OCI-LY1 (cell line): ENCODE results near the gene COPS3.

Experiments used
- H2AFZ ChIP-seq: fragments of 200-600 bp; sonication (generic), shearing (Covaris generic); 2 replicates; pipeline ENCODE4 v1.6.0; 2014; ENCODE audit warnings: antibody characterized with exemption, mild to moderate bottlenecking, low read length
- H3F3A ChIP-seq: fragments of 200-600 bp; sonication (generic), shearing (Covaris generic); 2 replicates; pipeline ENCODE4 v1.6.0; 2014; ENCODE audit warnings: mild to moderate bottlenecking, antibody characterized with exemption, low read length, moderate library complexity; ENCODE audit not compliant: insufficient read depth
- H3K27ac ChIP-seq: fragments of 200-600 bp; sonication (generic); 2 replicates; pipeline ENCODE4 v1.5.1; 2014; ENCODE audit warnings: low read length, mixed run types, mild to moderate bottlenecking, low read depth; ENCODE audit not compliant: poor library complexity, severe bottlenecking
- H3K27me3 ChIP-seq: fragments of 200-600 bp; sonication (generic); 2 replicates; pipeline ENCODE4 v1.6.0; 2014; ENCODE audit warnings: antibody characterized with exemption, mild to moderate bottlenecking, low read length, moderate library complexity; ENCODE audit not compliant: insufficient read depth
- H3K36me3 ChIP-seq: fragments of 200-600 bp; sonication (generic); 2 replicates; pipeline ENCODE4 v1.6.1; 2014; ENCODE audit warnings: mild to moderate bottlenecking, antibody characterized with exemption, low read length, moderate library complexity, mixed read lengths; ENCODE audit not compliant: insufficient read depth
- H3K4me1 ChIP-seq: fragments of 200-600 bp; sonication (generic); 2 replicates; pipeline ENCODE4 v1.5.1; 2014; ENCODE audit warnings: mild to moderate bottlenecking, low read length, moderate library complexity; ENCODE audit not compliant: insufficient read depth, severe bottlenecking
- H3K4me2 ChIP-seq: fragments of 200-600 bp; sonication (generic), shearing (Covaris generic); 2 replicates; pipeline ENCODE4 v1.6.1; 2014; ENCODE audit warnings: low read length
- H3K4me3 ChIP-seq: fragments of 200-600 bp; sonication (generic); 2 replicates; pipeline ENCODE4 v1.5.1; 2014; ENCODE audit warnings: low read length, low read depth, mild to moderate bottlenecking, mixed read lengths; ENCODE audit not compliant: poor library complexity, severe bottlenecking
- H3K79me2 ChIP-seq: fragments of 200-600 bp; shearing (Covaris generic); 2 replicates; pipeline ENCODE4 v1.6.1; 2016; ENCODE audit warnings: mixed run types, low read length, mixed read lengths; ENCODE audit not compliant: insufficient read depth
- H3K9ac ChIP-seq: fragments of 200-600 bp; sonication (generic), shearing (Covaris generic); 2 replicates; pipeline ENCODE4 v1.6.1; 2014; ENCODE audit warnings: mild to moderate bottlenecking, low read length, mixed read lengths
- H3K9me2 ChIP-seq: fragments of 200-600 bp; sonication (generic), shearing (Covaris generic); 2 replicates; pipeline ENCODE4 v1.6.1; 2014; ENCODE audit warnings: low read depth, mild to moderate bottlenecking, low read length, mixed read lengths
- H3K9me3 ChIP-seq: fragments of 200-600 bp; shearing (Covaris generic); 2 replicates; pipeline ENCODE4 v1.6.1; 2014; ENCODE audit warnings: low read length, mixed read lengths
- H4K20me1 ChIP-seq: fragments of 200-600 bp; sonication (generic), shearing (Covaris generic); 2 replicates; pipeline ENCODE4 v1.6.0; 2016; ENCODE audit warnings: mild to moderate bottlenecking, low read length; ENCODE audit not compliant: insufficient read depth
- EZH2 ChIP-seq: fragments of 200-600 bp; sonication (generic), shearing (Covaris generic); IDR thresholded peaks from 2 replicates; pipeline ENCODE4 v1.8.0; 2017; ENCODE audit warnings: borderline replicate concordance, mixed run types, mild to moderate bottlenecking, antibody characterized with exemption, low read length, moderate library complexity, mixed read lengths
- TF ChIP-seq, protein P1 (sequence below): fragments of 200-600 bp; sonication (generic), shearing (Covaris generic); IDR thresholded peaks from 2 replicates; pipeline ENCODE4 v1.5.1; 2017; ENCODE audit warnings: mild to moderate bottlenecking, antibody characterized with exemption, low read length, moderate library complexity, mixed read lengths

The COPS3 gene

DNA sequence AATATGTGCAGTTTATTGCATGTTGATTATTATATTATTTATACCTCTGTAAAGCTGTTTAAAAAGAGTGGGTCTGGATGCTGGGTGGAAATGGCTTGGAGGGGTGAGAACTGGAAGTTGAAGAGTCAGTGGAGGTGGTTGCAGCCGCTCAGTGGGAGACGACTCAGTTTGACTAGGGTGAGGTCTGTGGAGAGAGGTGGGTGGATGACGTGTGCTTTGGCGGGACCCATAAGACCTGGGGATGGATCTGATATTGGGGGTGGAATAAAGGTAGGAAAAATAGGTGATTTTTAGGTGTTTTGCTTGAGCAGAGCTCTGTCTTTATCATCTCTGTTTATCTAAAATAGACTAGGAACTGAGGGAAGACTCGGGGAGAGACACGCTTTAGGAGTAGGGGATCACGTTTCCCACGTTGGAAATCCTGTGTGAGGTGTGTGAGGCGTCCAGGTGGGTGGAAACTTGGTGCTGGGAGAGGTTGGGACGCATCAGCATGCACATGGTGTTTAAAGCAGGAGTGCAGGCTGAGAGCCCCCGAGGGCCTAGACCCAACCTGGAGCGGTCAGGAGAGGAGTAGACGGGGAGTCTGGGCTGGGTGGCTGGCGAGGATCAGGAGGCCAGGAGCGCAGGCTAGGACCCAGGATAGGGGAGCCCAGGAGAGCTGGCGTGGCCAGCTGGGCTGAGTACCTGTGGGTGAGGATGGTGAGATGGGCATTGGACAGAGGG, 39.3 kb upstream of the COPS3 start:
- Histone ChIP-seq H3K9me2 (no peaks in the 10 kb centered on the region), H3K79me2 (no peaks in the 10 kb centered on the region), H3K9ac (no peak overlapping the region), H4K20me1 (no peaks in the 10 kb centered on the region), H3K4me3 (no peak overlapping the region), H3F3A (no peaks in the 10 kb centered on the region), H3K27ac (no peak overlapping the region), H2AFZ (no peak overlapping the region), H3K4me1 (no peaks in the 10 kb centered on the region), H3K36me3 (peaks cover 8% of the 10 kb centered on the region; the same call in 1 of the 2 replicates), H3K4me2 (no peak overlapping the region), H3K9me3 (no peaks in the 10 kb centered on the region), H3K27me3 (no peaks in the 10 kb centered on the region)
- TF ChIP-seq EZH2: no peak
- TF ChIP-seq, protein P1, sequence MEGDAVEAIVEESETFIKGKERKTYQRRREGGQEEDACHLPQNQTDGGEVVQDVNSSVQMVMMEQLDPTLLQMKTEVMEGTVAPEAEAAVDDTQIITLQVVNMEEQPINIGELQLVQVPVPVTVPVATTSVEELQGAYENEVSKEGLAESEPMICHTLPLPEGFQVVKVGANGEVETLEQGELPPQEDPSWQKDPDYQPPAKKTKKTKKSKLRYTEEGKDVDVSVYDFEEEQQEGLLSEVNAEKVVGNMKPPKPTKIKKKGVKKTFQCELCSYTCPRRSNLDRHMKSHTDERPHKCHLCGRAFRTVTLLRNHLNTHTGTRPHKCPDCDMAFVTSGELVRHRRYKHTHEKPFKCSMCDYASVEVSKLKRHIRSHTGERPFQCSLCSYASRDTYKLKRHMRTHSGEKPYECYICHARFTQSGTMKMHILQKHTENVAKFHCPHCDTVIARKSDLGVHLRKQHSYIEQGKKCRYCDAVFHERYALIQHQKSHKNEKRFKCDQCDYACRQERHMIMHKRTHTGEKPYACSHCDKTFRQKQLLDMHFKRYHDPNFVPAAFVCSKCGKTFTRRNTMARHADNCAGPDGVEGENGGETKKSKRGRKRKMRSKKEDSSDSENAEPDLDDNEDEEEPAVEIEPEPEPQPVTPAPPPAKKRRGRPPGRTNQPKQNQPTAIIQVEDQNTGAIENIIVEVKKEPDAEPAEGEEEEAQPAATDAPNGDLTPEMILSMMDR: no peak

DNA sequence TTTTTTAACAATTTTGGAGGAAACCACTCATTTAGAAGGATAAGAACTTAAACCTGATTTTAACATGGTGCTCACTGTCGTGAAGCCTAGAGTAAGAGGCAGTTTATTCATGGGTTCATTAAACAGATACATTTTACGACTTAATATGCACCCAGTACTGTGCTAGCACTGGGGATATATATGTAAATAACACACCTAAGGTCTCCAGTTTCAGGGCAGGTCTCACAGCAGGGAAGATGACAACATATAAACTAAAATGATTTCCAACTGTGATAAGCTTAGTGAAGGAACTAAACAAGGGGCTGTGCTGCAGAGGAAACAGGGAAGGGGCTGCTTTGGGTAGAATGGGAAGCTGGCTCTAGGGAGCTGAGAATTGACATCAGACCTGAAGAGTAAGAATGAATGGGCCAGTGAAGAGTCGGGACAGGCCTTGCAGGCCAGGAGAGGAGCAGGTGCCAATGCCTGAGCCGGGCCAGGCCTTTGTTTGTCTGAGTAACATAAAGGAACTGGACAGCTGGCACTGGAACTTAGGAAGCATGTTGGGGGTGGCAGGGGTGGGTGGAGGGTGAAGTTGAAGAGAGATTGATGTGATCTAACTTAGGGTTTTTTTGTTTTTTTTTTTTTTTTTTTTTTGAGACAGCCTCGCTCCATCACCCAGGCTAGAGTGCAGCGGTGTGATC, 34.2 kb upstream of the COPS3 start:
- Histone ChIP-seq H3K9me2 (no peaks in the 10 kb centered on the region), H4K20me1 (no peaks in the 10 kb centered on the region), H3K27me3 (no peaks in the 10 kb centered on the region), H3F3A (no peaks in the 10 kb centered on the region), H3K4me2 (no peak overlapping the region), H3K4me3 (no peak overlapping the region), H3K9ac (no peak overlapping the region), H3K79me2 (no peaks in the 10 kb centered on the region), H3K4me1 (peaks cover 4% of the 10 kb centered on the region), H3K27ac (no peak overlapping the region), H3K9me3 (peaks cover 3% of the 10 kb centered on the region; the same call in 1 of the 2 replicates), H3K36me3 (peaks cover 22% of the 10 kb centered on the region), H2AFZ (no peak overlapping the region)
- TF ChIP-seq, protein P1: no peak

DNA sequence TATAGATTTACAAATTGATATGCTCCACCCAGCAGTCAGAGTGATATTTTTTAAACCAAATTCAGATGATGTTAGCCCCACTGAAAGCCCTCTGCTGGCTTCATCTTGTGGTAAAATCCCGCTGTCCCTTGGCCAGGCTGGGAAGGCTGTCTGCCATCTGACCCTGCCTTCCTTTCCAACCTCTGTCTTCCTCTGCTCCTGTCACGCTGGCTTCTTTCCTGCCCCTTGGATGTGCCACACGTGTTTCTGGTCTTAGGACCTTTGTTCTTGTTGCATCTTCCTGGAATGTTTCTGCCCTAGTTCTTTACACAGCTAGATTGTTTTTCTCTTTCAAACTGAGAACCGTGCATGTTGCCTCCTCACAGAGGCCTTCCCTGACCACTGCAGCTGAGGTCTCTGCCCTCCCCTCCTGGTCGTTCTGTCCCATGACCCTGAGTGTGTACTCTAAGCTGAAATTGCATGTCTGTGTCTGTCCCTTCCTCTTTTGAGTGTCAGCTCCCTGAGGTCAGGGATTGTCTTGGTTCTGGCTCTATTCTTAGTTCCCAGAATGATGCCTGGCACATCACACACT, 33.5 kb upstream of the COPS3 start:
- Histone ChIP-seq H4K20me1 (no peaks in the 10 kb centered on the region), H3K4me2 (no peak overlapping the region), H3F3A (no peaks in the 10 kb centered on the region), H3K9me3 (peaks cover 3% of the 10 kb centered on the region; the same call in 1 of the 2 replicates), H3K9ac (no peak overlapping the region), H3K27me3 (no peaks in the 10 kb centered on the region), H3K4me1 (peaks cover 4% of the 10 kb centered on the region), H2AFZ (no peak overlapping the region), H3K36me3 (peaks cover 24% of the 10 kb centered on the region), H3K79me2 (no peaks in the 10 kb centered on the region), H3K27ac (no peak overlapping the region), H3K9me2 (no peaks in the 10 kb centered on the region), H3K4me3 (no peak overlapping the region)
- no peak for TF ChIP-seq EZH2
- TF ChIP-seq, protein P1: no peak
